Ammon's horn (tissue), 1 donor: Measurements from ENCODE around the gene DNM3.
"Not testable (repeated sequence)": the region's sequence is repeated elsewhere in the genome, so short reads cannot be mapped to it uniquely, and the experiment has no call there.

Source experiments
- DNase-seq: peaks from one replicate; pipeline ENCODE4 v3.0.0-alpha.2; 2016; ENCODE audit warnings: low spot score

Gene DNM3

DNA sequence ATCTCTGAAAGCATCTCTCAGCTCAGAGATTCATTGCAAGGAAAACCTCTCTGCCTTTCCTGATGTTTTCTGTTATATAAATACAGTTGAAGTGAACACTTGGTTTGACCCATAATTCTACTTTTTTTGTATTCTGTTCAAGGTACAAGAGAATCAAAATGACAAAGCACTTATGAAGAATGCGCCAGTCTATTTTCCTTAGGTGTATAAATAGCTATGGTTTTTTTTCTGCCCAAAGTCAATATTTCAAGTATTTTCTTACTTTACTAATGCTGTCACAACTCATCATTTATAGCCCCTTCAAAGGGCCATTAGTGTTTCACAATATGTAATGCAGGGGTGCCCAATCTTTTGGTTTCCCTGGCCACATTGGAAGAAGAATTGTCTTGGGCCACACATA, 436.7 kb downstream of the DNM3 start:
- DNase-seq, result no peak

DNA sequence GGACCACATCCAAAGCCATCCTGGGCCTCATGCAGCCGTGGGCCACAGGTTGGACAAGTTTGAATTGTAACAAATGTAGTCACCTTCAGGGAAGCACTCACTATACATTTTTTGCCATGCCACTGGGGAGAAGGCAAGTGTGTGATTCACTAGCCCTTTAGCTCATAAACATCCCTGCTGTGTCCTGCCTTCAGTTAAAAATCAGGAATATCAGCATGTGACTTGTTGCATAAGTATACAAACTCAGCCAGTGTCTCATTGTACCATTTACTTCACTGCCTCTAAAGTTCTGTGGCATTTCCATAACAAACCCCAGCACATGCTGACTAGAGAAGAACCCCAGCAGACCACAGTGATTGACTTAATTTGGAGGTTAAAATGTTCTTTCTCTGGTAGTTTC, 437.2 kb downstream of the DNM3 start:
- DNase-seq, result no peak

DNA sequence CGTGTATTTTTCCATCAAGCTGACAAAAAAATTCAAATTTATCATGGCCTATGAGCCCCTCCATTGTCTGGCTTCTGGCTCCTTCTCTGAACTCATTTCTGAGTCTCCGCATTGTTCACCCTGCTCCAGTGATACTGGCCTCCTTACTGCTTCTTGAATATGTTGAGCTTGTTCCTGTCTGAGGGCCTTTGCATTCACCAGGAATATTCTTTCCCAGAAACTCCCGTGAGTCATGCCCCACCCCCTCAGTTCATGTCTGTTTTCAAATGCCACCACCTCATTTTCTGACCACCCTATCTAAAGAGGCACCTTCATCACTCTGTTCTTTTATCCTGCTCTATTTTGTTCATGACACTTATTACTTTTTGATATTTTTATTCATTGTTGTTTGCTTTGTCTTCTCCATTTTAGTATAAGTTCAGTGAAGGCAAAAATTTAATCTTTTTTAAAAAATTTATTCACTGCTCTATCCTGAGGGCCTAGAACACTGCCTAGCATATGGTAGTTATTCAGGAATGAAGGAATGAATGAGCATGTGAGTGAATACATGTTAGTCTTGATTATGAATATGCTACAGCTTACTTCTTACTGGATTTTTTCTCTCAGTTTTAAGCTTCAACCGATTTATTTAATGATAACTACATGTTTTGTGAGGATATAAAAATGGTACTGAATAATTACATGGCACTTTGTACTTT, 438.8 kb downstream of the DNM3 start:
- no peak for DNase-seq

DNA sequence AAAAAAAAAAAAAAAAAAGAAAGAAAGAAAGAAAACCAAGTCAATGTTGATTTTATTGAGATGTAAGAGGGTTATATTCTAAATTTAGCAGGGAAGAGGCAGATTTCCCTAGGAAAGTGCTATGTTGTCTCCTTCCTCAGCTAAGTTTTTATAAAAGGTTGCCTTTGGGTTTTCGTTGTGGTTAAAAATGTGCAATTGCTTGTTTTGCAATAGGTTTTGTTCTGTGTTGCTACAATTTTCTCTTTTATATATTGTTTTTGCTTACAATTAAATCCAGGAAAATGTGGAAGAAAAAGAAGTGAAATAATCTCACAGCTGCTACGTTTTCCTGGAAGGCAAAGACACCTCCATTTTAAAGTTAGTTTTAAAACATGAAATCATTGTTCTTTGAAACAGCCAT, 442.5 kb downstream of the DNM3 start:
- no peak for DNase-seq

DNA sequence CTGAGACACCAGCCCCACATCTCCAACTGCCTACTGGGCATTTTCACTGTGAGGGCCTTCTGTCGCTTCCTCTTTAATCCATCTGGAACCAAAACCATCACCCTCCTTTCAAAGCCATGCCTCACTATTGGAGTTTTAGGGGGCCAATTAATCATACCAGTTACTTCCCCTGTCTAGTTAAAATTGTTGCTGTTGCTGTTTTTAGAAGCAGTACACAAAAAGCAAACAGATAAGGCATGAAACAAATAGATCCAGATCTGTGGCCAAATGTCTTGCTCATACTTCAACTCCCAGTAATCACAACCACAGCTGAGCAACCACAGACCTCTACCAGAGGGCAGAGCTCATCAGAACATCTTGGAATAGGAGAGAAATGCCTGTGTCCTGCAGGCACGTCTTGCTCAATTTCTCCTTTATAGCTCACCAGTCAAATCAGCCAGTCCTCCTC, 445.4 kb downstream of the DNM3 start:
- DNase-seq, result peak; percentile 18

DNA sequence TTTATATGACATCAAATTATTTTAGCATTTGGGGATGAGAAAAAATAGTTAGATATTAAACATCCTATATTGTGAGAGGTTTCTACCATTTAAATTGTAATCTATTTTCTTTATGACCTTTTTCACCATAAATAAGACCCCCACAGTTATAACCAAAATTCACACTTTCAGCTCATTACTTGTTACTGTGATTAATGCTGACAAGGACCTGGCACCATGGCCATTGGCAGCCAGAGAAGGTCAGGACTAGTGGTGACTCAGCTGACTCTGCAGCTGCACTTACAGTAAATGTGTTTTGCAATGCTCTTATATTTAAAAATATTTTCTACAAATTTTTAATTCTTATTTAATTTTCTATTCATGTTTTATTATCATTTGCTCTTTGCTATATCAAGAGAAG, 445.9 kb downstream of the DNM3 start:
- peak; percentile 38 for DNase-seq

DNA sequence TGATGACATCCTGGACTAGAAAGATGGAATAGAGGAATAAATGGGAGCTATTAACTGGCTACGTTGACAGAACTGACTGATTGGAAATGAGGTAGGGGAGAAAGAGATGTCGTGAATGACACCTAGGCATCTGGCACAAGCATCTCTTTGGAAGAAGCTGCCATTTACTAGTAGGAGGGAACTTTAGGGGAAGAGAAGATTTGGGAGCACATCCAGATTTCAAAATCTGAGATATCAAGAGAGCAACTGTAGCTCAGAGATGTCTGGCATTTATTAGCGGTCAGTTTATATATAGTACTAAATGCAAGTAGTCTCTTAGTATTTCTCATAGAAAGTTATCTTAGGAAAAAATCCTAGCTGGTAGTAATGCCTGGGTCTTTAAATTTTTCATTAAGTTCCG, 447.3 kb downstream of the DNM3 start:
- no peak for DNase-seq

DNA sequence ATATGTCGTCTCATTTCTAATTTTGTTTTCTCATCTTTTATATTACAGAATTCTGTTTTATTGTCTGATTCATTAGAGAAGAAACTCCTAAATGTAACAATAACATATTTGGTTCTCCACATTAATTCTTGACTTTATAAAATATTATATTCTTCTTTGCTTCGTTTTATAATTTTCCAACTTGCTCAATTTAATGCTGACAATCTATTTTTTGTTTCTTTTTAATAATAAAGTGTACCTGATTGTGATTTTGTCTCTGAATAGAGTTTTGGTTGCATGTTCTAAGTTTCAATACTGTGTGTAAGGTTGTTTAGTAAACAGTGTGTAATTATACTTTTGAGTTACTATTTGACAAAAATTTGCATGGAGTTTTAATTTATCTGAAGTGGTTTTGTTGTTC, 448.1 kb downstream of the DNM3 start:
- no peak for DNase-seq

DNA sequence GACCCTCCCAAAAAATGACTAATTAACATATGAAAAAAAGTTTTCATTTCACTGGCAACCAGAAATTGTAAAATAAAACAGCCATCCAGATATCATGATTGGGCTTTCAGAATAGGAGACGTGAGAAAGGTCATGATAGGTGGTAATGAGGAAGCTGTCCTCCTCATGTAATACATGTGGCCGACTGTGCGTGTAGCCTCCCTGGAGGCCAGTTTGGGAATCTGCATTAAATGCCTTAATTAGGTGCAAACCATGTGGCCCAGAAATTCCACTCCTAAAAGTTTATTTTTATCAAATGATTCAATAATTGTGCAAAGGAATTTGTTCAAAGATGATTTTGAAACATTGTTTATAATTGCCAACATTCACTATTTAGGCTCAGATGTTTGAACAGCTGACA, 451.5 kb downstream of the DNM3 start:
- DNase-seq, result no peak

DNA sequence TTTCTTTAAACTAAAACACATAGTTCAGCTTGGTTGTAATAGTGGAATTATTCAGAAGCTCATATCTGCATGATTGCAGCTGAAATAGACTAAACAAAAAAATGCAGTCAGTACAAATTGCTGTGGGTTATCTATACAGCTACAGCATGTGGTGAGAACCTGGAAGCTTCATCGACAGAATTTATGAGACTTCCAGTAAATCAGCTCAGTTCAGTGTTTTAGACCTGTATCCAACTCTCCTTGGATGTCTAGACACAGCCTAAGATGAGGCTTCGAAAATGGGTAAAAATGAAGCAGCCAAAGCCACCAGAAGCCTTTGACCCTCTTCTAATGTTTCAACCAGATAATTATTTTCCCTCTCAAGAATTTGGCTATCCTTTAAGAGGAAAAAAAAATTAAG, 452.1 kb downstream of the DNM3 start:
- DNase-seq, result no peak

DNA sequence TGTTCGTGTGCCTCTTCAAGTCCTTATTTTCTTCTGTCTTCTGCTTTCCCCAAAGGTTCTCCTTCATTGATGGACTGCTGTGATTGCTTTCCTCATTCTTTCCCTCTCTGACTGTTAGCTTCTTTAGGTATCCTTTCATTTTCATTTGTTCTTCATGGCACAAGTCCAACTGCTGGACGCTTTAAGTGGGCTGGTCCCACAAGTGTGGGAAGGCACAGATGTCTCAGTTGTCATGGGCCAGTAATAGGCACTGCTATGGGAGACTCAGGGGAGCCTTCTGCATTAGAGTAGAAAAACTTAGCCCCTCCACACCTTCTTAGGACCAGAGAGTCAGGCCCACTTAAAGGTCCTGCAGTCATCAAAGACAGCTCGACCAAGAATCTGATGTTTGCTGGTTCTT, 456.8 kb downstream of the DNM3 start:
- no peak for DNase-seq

DNA sequence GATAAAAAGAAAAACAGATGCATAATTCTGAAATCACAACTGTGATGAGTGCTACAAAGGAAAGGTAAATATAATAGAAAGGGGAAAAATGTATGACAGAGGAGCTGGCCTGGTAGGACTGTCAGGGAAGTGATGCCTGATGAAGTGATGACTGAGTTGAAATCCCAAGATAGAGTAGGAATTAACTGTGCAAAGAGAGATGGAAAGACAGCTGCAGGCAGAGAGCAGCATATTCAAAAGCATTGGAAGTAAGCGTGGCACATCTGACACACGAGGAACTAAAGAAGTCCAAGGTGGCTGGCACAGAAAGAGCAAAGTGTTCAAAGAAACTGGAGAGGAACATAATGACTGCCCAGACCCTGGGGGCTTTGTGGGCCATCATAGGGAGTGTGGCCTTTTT, 457.6 kb downstream of the DNM3 start:
- DNase-seq, result no peak

DNA sequence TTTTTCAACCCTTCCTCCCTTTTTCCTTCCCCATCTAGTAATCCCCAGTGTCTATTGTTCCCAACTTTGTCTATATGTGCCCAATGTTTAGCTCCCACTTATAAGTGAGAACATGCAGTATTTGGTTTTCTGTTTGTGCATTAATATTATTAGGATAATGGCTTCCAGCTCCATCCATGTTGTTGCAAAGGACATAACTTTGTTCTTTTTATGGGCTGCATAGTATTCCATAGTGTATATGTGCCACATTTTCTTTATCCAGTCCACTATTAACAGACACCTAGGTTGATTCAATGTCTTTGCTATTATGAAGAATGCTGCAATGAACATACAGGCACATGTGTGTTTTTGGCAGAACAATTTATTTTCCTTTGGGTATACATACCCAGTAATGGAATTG, 458.2 kb downstream of the DNM3 start:
- DNase-seq, result no peak

DNA sequence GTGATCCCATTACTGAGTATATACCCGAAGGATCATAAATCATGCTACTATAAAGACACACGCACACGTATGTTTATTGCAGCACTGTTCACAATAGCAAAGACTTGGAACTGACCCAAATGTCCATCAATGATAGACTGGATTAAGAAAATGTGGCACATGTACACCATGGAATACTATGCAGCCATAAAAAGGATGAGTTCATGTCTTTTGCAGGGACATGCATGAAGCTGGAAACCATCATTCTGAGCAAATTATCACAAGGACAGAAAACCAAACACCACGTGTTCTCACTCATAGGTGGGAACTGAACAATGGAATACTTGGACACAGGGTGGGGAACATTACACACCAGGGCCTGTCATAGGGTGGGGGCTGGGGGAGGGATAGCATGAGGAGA, 466.2 kb downstream of the DNM3 start:
- DNase-seq, result not testable (repeated sequence)

DNA sequence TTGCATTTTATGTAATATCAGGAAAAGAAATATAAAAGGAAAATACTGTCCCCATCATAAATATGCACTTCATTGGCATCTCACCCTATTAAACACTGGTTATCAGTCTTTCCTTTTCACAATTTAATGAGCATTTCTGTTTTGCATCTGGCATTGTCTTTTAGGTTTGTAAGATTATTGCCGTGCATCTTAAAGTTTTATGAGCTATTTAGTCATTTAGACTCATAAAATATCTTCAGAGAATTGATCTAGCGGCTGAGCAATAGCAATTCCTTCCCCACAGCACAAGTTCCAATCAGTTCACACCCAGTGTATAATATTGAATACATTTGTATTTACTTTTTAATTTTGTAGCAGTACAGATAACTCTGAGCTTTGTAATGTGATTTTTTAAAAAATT, 466.8 kb downstream of the DNM3 start:
- DNase-seq, result no peak

DNA sequence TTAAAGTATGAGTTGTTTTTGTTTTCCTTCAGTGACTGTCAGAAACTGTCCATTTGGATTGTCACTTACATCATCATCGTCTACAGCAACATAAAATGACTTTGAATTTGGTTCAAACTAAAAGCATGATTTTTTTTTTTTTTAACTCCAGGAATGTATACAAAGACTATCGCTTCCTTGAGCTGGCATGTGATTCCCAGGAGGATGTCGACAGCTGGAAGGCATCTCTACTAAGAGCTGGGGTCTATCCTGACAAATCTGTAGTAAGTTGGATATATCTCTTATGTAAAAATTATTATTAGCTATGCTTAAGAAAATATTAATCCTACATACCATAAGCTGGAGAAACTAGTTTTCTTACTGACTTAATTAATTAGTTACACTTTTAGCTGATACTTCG, 467.3 kb downstream of the DNM3 start:
- no peak for DNase-seq

DNA sequence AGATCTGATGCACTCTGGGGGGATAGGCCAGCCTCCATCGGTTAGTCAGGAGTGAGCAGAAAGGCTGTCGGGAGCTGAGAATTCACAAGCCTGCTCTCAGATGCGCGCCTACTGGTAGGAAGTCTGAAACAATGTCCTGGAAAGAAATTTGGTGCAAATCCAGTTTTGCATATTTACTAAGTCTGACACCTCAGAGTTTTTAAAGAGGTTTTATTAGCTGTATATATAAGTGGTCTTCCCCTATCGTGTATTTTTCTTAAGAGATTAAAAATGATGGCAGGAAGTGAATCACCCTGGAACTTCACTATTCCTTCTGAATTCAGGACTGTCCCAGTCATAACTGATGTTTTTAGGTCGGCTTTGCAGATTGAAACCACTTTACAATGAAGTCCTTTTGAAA, 479.4 kb downstream of the DNM3 start:
- DNase-seq, result no peak

DNA sequence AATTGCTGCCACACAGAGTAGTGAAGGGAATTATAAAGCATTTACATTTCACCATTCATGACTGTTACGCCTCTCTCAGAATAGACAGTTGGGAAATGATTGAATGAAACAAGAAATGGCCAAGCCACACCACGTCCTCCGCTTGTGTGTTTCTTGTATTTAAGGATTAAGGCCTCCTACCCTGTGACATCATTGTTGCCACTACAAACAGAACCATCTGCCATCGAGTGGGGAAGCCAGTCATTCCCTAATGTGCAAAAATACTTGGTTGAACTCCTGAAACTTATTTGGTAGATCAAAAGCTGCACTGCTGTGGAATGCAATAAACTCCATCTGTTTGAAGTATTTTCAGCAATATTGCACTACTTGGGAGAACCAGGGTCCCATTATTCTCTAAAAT, 480.2 kb downstream of the DNM3 start:
- DNase-seq, result peak; percentile 20

DNA sequence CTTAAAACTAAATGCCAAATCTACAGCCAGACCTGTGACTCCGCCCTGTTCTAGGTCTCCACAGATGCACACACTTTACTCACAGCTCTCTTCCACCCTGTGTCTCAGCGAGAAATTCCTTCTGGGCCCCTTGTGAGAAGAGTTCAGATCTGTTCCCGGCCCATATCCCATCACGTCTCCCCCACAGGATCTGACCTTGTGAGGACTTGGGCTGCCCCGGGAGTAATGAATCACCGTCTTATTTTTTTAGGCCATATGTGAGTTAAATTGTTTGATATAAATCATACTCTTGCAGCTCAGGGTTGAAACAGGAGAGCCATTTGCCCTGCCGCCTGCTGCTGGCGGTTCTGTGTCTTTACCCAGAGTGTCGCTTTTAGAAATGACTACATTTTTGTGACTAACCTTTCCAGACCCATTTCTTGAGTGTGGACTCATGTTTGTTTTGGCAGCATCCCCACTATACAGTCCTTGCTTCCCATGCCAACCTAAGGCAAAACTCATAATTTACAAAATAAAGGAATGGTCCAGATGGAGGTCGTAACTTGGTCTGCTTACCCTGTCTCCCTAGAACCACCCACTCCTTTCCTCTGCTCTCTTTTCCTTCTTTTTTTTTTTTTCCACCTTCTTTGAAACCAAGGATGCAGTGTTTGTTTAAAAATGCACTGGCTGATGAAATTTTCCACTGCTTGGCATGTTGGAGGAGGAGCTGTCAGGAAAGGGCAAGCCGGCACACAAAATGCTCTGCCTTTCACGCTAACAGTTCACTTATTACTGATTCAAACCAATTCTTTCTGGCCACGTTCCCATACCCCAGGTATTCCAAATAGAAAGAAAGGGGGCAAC, 481.1 kb downstream of the DNM3 start:
- no peak for DNase-seq

DNA sequence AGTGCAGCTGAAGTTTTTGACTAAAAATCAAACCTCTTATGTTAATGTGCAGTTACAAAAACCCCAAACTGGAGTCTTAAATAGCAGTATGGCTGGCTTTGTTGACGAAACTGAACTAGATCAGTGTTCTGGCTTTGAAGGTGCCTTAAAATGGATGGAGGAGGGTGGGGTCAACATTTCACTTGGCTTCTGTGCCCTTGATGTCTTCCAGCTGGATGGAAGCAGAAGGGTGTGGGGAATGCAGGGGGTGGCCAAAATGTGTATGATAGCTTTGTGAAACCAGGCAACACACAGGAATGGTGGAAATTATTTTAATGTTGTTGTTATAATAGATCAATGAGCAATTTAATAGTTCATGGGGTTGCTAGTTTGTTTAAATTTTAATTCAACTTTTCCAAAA, 482.4 kb downstream of the DNM3 start:
- DNase-seq, result no peak

DNA sequence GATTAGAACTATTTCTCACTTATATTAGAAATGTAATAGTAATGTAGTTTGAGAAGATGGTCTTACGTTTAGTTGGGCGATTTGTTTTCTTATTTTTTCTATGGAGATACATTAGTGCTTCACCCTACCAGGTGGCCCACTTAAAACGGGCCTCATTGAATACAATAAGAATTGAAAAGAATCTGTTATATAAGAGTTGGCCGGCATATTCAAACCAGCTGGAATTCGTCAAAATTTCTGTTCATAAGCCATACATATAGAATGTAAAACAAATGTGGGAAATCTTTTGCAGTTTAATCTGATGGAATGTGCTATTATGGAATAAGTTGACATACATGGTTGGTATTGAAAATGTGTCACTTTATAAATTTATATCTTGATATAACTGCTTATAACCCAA, 482.8 kb downstream of the DNM3 start:
- no peak for DNase-seq

DNA sequence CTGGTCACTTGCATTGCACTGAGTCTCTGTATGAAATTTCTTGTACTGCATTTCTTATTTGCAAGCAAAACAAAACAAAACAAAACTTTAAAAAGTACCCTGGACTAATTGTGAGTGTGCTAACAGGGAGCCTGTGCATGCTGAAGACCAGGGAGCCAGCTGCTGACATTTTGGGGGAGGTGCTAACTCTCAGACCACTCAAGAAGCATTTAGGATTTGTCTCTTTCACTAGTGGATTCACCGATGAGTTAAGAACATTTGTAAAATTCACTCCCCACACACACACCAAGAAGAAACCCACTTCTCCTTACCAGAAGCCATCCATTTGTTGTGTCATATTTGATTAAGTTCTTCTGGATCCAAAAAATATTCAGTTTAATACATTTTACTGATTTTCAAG, 483.5 kb downstream of the DNM3 start:
- DNase-seq, result no peak

DNA sequence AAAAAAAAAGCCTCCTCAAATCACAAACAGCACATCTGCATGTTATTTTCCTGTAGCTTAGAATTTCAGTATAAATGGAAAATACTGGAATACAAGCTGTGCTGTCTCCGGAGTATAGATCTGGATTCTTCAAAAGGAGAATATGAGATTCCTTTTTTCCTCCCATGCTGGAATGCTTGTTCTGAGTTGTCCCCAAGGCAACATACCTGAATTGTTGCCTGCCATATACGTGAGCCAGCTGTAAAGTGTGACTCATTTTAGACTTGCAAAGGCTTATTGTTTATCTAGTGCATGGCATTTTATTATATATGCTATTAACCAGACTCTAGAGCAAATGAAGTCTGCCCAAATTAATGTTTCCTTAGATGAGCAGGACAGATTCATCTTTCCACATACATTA, 484.2 kb downstream of the DNM3 start:
- DNase-seq, result no peak

DNA sequence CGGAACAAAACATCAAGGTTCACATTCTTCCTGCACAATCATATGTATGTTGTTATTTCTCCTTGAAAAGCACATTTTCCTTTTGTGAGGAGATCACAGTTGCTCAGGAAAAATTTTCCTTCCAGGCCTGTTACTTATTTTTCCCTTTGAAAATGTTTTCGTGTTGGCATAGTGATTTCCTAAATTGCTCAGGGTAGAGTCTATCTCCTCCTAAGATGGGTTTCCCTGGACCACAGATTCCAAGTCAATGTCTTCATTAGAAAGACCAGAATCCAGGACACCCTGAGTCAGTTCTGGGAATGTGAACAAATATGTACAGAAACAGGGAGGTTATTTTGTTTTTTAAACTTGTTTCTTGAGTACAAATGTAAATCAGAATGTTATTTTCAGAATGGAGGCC, 484.8 kb downstream of the DNM3 start:
- no peak for DNase-seq
